OCI-LY3 (cell line): ENCODE measurements around the gene LCE7A.

Experiments
- EZH2phosphoT487 ChIP-seq: fragments of 200-600 bp; shearing (Covaris generic); IDR thresholded peaks from 2 replicates; pipeline ENCODE4 v1.6.1; 2018; ENCODE audit warnings: antibody characterized with exemption, mixed run types, low read depth
- TF ChIP-seq, protein P1 (sequence below): fragments of 200-600, 300-600 bp; sonication (generic); IDR thresholded peaks from 2 replicates; pipeline ENCODE4 v1.5.1; 2014; ENCODE audit warnings: antibody characterized with exemption, low read length, low read depth

DNA sequence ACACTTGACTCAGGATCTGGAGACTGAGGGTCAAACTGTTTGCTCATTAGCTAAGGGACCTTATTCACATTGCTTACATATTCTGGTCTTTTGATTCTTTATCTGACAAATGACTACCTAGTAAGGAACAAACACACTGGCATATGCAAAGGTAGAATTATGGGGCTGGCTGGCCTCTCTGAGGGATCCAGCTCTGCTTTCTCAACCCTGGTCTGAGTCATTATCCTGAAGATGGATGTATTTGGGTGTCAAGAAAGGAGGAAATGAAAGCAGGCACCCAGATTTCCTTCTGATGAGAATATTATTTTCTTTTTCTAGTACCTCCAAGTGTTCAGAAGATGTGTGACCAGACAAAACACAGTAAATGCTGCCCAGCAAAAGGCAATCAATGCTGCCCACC lies 24.3 kb downstream of the LCE7A start:
- TF ChIP-seq, protein P1, sequence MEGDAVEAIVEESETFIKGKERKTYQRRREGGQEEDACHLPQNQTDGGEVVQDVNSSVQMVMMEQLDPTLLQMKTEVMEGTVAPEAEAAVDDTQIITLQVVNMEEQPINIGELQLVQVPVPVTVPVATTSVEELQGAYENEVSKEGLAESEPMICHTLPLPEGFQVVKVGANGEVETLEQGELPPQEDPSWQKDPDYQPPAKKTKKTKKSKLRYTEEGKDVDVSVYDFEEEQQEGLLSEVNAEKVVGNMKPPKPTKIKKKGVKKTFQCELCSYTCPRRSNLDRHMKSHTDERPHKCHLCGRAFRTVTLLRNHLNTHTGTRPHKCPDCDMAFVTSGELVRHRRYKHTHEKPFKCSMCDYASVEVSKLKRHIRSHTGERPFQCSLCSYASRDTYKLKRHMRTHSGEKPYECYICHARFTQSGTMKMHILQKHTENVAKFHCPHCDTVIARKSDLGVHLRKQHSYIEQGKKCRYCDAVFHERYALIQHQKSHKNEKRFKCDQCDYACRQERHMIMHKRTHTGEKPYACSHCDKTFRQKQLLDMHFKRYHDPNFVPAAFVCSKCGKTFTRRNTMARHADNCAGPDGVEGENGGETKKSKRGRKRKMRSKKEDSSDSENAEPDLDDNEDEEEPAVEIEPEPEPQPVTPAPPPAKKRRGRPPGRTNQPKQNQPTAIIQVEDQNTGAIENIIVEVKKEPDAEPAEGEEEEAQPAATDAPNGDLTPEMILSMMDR = no peak
- no peak for TF ChIP-seq EZH2phosphoT487
